Measurements from ENCODE around the gene DDX24. TPM values are rescaled to one million over a fixed set of nuclear protein-coding genes. Genes with fewer than 3 reads are reported as not detected.
A peak's percentile ranks its signal among the peaks of the same experiment; 100 is the strongest.

Gene DDX24
- total and polyA plus RNA-seq, 2 experiments from 2014 or later: 127 to 145 TPM

- no peak overlapping the region for H3K4me2 ChIP-seq
- no peaks in the 10 kb centered on the region for H3K27me3 ChIP-seq
- H3K9me2 ChIP-seq (replicated peaks; ENCODE audit: insufficient read depth): no peaks in the 10 kb centered on the region
- H3K36me3 ChIP-seq (replicated peaks; ENCODE audit: insufficient read depth, low read depth): peaks cover 7% of the 10 kb centered on the region
- 67% methylated on average over 5 of the region's 5 CpGs for WGBS (ENCODE audit: low lambda C conversion rate, missing lambda C conversion rate)
- H3K79me2 ChIP-seq: peaks cover 61% of the 10 kb centered on the region
- no peak for DNase-seq (ENCODE audit: low spot score)
- no peaks in the 10 kb centered on the region for H3K9me3 ChIP-seq (ENCODE audit: low read depth)
- peaks cover 23% of the 10 kb centered on the region for H4K20me1 ChIP-seq (ENCODE audit: insufficient read depth, poor library complexity, severe bottlenecking)
- H3K4me3 ChIP-seq: no peak overlapping the region
- no peak for TF ChIP-seq EZH2phosphoT487 (IDR thresholded peaks at IDR 0.05; ENCODE audit: low read depth, severe bottlenecking, unreplicated experiment)
- TF ChIP-seq CTCF (IDR thresholded peaks at IDR 0.05; ENCODE audit: poor library complexity): no peak
- TF ChIP-seq EZH2 (IDR thresholded peaks at IDR 0.05; ENCODE audit: borderline replicate concordance): no peak
- no peak overlapping the region for H3K27ac ChIP-seq
- H3K4me1 ChIP-seq (ENCODE audit: insufficient read depth): peaks cover 6% of the 10 kb centered on the region
- no peak overlapping the region for H2AFZ ChIP-seq
Measured at GRCh38 chr14:94059998-94060397, 21.0 kb downstream of the DDX24 start.

- H3K9me2 ChIP-seq (replicated peaks; ENCODE audit: insufficient read depth): no peaks in the 10 kb centered on the region
- peak; percentile 43 for DNase-seq (ENCODE audit: low spot score)
- WGBS (ENCODE audit: low lambda C conversion rate, missing lambda C conversion rate): 83% methylated on average over 5 of the region's 5 CpGs
- H3K79me2 ChIP-seq: peaks cover 48% of the 10 kb centered on the region
- peaks cover 6% of the 10 kb centered on the region for H3K4me1 ChIP-seq (ENCODE audit: insufficient read depth)
- H4K20me1 ChIP-seq (ENCODE audit: insufficient read depth, poor library complexity, severe bottlenecking): peaks cover 14% of the 10 kb centered on the region
- no peak overlapping the region for H3K4me2 ChIP-seq
- H3K27me3 ChIP-seq: no peaks in the 10 kb centered on the region
- H3K4me3 ChIP-seq: no peak overlapping the region
- peak overlapping the region; percentile 53 for H3K27ac ChIP-seq
- TF ChIP-seq EZH2phosphoT487 (IDR thresholded peaks at IDR 0.05; ENCODE audit: low read depth, severe bottlenecking, unreplicated experiment): no peak
- no peak for TF ChIP-seq CTCF (IDR thresholded peaks at IDR 0.05; ENCODE audit: poor library complexity)
- TF ChIP-seq EZH2 (IDR thresholded peaks at IDR 0.05; ENCODE audit: borderline replicate concordance): no peak
- peaks cover 7% of the 10 kb centered on the region for H3K36me3 ChIP-seq (replicated peaks; ENCODE audit: insufficient read depth, low read depth)
- H2AFZ ChIP-seq: no peak overlapping the region
- H3K9me3 ChIP-seq (ENCODE audit: low read depth): no peaks in the 10 kb centered on the region
Measured at GRCh38 chr14:94058674-94059138, 22.3 kb downstream of the DDX24 start.

GRCh38 chr14:94058128-94058673 is 22.8 kb downstream of the DDX24 start:
- Histone ChIP-seq H3K4me2 (no peak overlapping the region), H3K27ac (peak overlapping the region; percentile 14), H3K9me2 (replicated peaks; ENCODE audit: insufficient read depth) (no peaks in the 10 kb centered on the region), H4K20me1 (ENCODE audit: insufficient read depth, poor library complexity, severe bottlenecking) (peaks cover 9% of the 10 kb centered on the region), H3K79me2 (peaks cover 43% of the 10 kb centered on the region), H3K27me3 (no peaks in the 10 kb centered on the region), H3K9me3 (ENCODE audit: low read depth) (no peaks in the 10 kb centered on the region), H3K36me3 (replicated peaks; ENCODE audit: insufficient read depth, low read depth) (peaks cover 7% of the 10 kb centered on the region), H3K4me1 (ENCODE audit: insufficient read depth) (peaks cover 6% of the 10 kb centered on the region), H3K4me3 (no peak overlapping the region), H2AFZ (no peak overlapping the region)
- TF ChIP-seq CTCF (IDR thresholded peaks at IDR 0.05; ENCODE audit: poor library complexity) (no peak), EZH2 (IDR thresholded peaks at IDR 0.05; ENCODE audit: borderline replicate concordance) (no peak), EZH2phosphoT487 (IDR thresholded peaks at IDR 0.05; ENCODE audit: low read depth, severe bottlenecking, unreplicated experiment) (no peak)
- no peak for DNase-seq (ENCODE audit: low spot score)
- WGBS (ENCODE audit: low lambda C conversion rate, missing lambda C conversion rate): 78% methylated on average over 1 of the region's 1 CpG
